Neuronal stem cell (in vitro differentiated cells): ENCODE measurements around the gene TAF1B.
A peak's percentile ranks its signal among the peaks of the same experiment; 100 is the strongest.
"Not testable (repeated sequence)": the region's sequence is repeated elsewhere in the genome, so short reads cannot be mapped to it uniquely, and the experiment has no call there.

ENCODE experiments used
- DNase-seq: peaks from one replicate; pipeline ENCODE4 v3.0.0-alpha.2; 2013; ENCODE audit warnings: low spot score
- H2AFZ ChIP-seq: one replicate; pipeline ENCODE4 v1.6.1; 2013; ENCODE audit warnings: mild to moderate bottlenecking, low read length, inconsistent platforms
- H2AK5ac ChIP-seq: 2 replicates; pipeline ENCODE4 v1.6.1; 2013; ENCODE audit warnings: low read depth, mild to moderate bottlenecking, inconsistent platforms, low read length, moderate library complexity, mixed read lengths
- H2BK120ac ChIP-seq: 2 replicates; pipeline ENCODE4 v1.6.1; 2013; ENCODE audit warnings: low read depth, mild to moderate bottlenecking, inconsistent platforms, low read length, moderate library complexity, mixed read lengths
- H2BK12ac ChIP-seq: one replicate; pipeline ENCODE4 v1.6.1; 2013; ENCODE audit warnings: low read length, inconsistent platforms
- H2BK15ac ChIP-seq: 2 replicates; pipeline ENCODE4 v1.6.1; 2013; ENCODE audit warnings: mild to moderate bottlenecking, low read length, inconsistent platforms, mixed read lengths
- H2BK5ac ChIP-seq: one replicate; pipeline ENCODE4 v1.6.1; 2013; ENCODE audit warnings: inconsistent platforms, mild to moderate bottlenecking, low read length, moderate library complexity
- H3K14ac ChIP-seq: one replicate; pipeline ENCODE4 v1.6.1; 2013; ENCODE audit warnings: low read length, inconsistent platforms
- H3K18ac ChIP-seq: 2 replicates; pipeline ENCODE4 v1.6.1; 2013; ENCODE audit warnings: low read length, inconsistent platforms
- H3K23ac ChIP-seq: 2 replicates; pipeline ENCODE4 v1.6.1; 2013; ENCODE audit warnings: low read depth, mild to moderate bottlenecking, mixed read lengths, low read length, inconsistent platforms; ENCODE audit not compliant: poor library complexity
- H3K27ac ChIP-seq: replicated peaks from 3 replicates; pipeline ENCODE4 v1.5.1; 2013; ENCODE audit warnings: low read length, inconsistent platforms
- H3K27me3 ChIP-seq, 3 experiments: 2 replicates each; pipeline ENCODE4 v1.6.1; 2013; ENCODE audit warnings: low read length in 3 of 3, mild to moderate bottlenecking in 2 of 3, inconsistent platforms in 1 of 3, low read depth in 1 of 3, mixed read lengths in 1 of 3, moderate library complexity in 1 of 3; ENCODE audit not compliant: control insufficient read depth in 3 of 3, insufficient read depth in 3 of 3
- H3K36me3 ChIP-seq, 2 donors: replicated peaks in 1 of 2; 2 replicates each; pipeline ENCODE4 v1.6.1; 2013; ENCODE audit warnings: low read length in 2 of 2; ENCODE audit not compliant: control insufficient read depth in 2 of 2, insufficient read depth in 2 of 2
- H3K4ac ChIP-seq: 2 replicates; pipeline ENCODE4 v1.6.1; 2013; ENCODE audit warnings: inconsistent platforms, mild to moderate bottlenecking, low read length, moderate library complexity
- H3K4me1 ChIP-seq, 2 donors: 1 replicate in 1 of 2; 2 replicates in 1 of 2; pipeline ENCODE4 v1.6.1; 2013; ENCODE audit warnings: low read length in 2 of 2, low read depth in 1 of 2; ENCODE audit not compliant: control insufficient read depth in 2 of 2, insufficient read depth in 1 of 2
- H3K4me2 ChIP-seq: one replicate; pipeline ENCODE4 v1.6.1; 2013; ENCODE audit warnings: mild to moderate bottlenecking, low read length, inconsistent platforms; ENCODE audit not compliant: insufficient read depth, poor library complexity, severe bottlenecking
- H3K4me3 ChIP-seq, 2 donors: 2 replicates each; pipeline ENCODE4 v1.5.1; 2013; ENCODE audit warnings: low read length in 2 of 2, mild to moderate bottlenecking in 2 of 2, inconsistent platforms in 1 of 2, moderate library complexity in 1 of 2
- H3K79me1 ChIP-seq: one replicate; pipeline ENCODE4 v1.6.1; 2013; ENCODE audit warnings: low read depth, mild to moderate bottlenecking, inconsistent platforms, low read length, moderate library complexity
- H3K9ac ChIP-seq: one replicate; pipeline ENCODE4 v1.6.1; 2013; ENCODE audit warnings: mild to moderate bottlenecking, low read depth, low read length, inconsistent platforms; ENCODE audit not compliant: poor library complexity
- H3K9me3 ChIP-seq, 2 donors: replicated peaks in 1 of 2; 2 replicates each; pipeline versions ENCODE3 to v1.6.1; 2013; ENCODE audit warnings: low read length in 2 of 2, mild to moderate bottlenecking in 2 of 2, inconsistent platforms in 1 of 2, low read depth in 1 of 2, mixed read lengths in 1 of 2, moderate library complexity in 1 of 2; ENCODE audit not compliant: control insufficient read depth in 2 of 2, insufficient read depth in 1 of 2
- H4K8ac ChIP-seq: one replicate; pipeline ENCODE4 v1.6.1; 2013; ENCODE audit warnings: low read depth, mild to moderate bottlenecking, inconsistent platforms, low read length, moderate library complexity
- H4K91ac ChIP-seq: one replicate; pipeline ENCODE4 v1.6.1; 2013; ENCODE audit warnings: low read length, low read depth, mild to moderate bottlenecking, inconsistent platforms; ENCODE audit not compliant: poor library complexity
- WGBS, 2 donors: extraction: QIAGEN DNeasy Blood & Tissue Kit; methylation state at CpG; one replicate each; pipeline ENCODE4 v1.1.7; 2013; ENCODE audit warnings: missing lambda C conversion rate in 2 of 2, mixed read lengths in 1 of 2; ENCODE audit not compliant: insufficient read length in 2 of 2, insufficient replicate concordance in 1 of 2; ENCODE audit errors: extremely low coverage in 2 of 2; 5-methylcytosine and 5-hydroxymethylcytosine counted together

Gene TAF1B

GRCh38 chr2:9832586-9832985 is 10.7 kb upstream of the TAF1B start:
- Histone ChIP-seq H2BK5ac (no peak overlapping the region), H3K27ac (no peak overlapping the region), H3K23ac (no peak overlapping the region), H4K91ac (no peak overlapping the region), H3K4ac (no peak overlapping the region), H3K9me3 (no peaks in the 10 kb centered on the region), H3K4me3 (no peak overlapping the region), H4K8ac (no peak overlapping the region), H2BK15ac (no peak overlapping the region), H3K18ac (no peak overlapping the region), H3K79me1 (no peaks in the 10 kb centered on the region), H3K36me3 (no peaks in the 10 kb centered on the region), H2AK5ac (no peak overlapping the region), H3K4me2 (no peak overlapping the region), H3K27me3 (peaks cover 0 to 29% (median 0%) of the 10 kb centered on the region in 3 experiments), H2BK120ac (no peak overlapping the region), H3K9ac (no peak overlapping the region), H3K14ac (no peak overlapping the region), H2BK12ac (no peak overlapping the region), H3K4me1 (peaks cover 0 to 7% of the 10 kb centered on the region in 2 donors), H2AFZ (no peak overlapping the region)
- no CpG with 5 or more reads among the region's 1 CpG for WGBS, 2 donors
- no peak for DNase-seq

- not testable (repeated sequence) for H2BK5ac ChIP-seq, H3K9me3 ChIP-seq, H3K4me3 ChIP-seq, H2AK5ac ChIP-seq, H2BK120ac ChIP-seq, H3K18ac ChIP-seq, H3K14ac ChIP-seq, H3K9ac ChIP-seq, H3K79me1 ChIP-seq, DNase-seq, H3K4me2 ChIP-seq, H3K36me3 ChIP-seq, H3K27ac ChIP-seq, H3K23ac ChIP-seq, H2BK15ac ChIP-seq, H4K91ac ChIP-seq, H2BK12ac ChIP-seq, H3K4me1 ChIP-seq, H2AFZ ChIP-seq, H3K4ac ChIP-seq, H4K8ac ChIP-seq
- H3K27me3 ChIP-seq: peaks cover 0 to 22% (median 0%) of the 10 kb centered on the region in 3 experiments
- no CpG with 5 or more reads among the region's 1 CpG for WGBS, 2 donors
Measured at GRCh38 chr2:9835068-9835467, 8.2 kb upstream of the TAF1B start.

GRCh38 chr2:9836074-9836473 is 7.2 kb upstream of the TAF1B start:
- Histone ChIP-seq H3K4me2 (no peak overlapping the region), H4K8ac (no peak overlapping the region), H3K27me3 (peaks cover 0 to 14% (median 0%) of the 10 kb centered on the region in 3 experiments), H3K4ac (no peak overlapping the region), H4K91ac (no peak overlapping the region), H3K23ac (no peak overlapping the region), H3K4me3 (no peak overlapping the region), H3K27ac (no peak overlapping the region), H3K9ac (no peak overlapping the region), H3K79me1 (peaks cover 1% of the 10 kb centered on the region), H3K36me3 (no peaks in the 10 kb centered on the region), H2AFZ (no peak overlapping the region), H2BK5ac (no peak overlapping the region), H2BK120ac (no peak overlapping the region), H3K4me1 (peaks cover 0 to 7% of the 10 kb centered on the region in 2 donors), H2BK15ac (no peak overlapping the region), H3K14ac (no peak overlapping the region), H2AK5ac (no peak overlapping the region), H3K18ac (no peak overlapping the region), H2BK12ac (no peak overlapping the region), H3K9me3 (no peaks in the 10 kb centered on the region)
- WGBS, 2 donors: no CpG with 5 or more reads among the region's 3 CpGs
- DNase-seq: no peak

GRCh38 chr2:9836517-9836916 is 6.8 kb upstream of the TAF1B start:
- H3K4me3 ChIP-seq: no peak overlapping the region
- peaks cover 0 to 6% of the 10 kb centered on the region in 2 donors for H3K4me1 ChIP-seq
- H3K36me3 ChIP-seq: no peaks in the 10 kb centered on the region
- H4K8ac ChIP-seq: no peak overlapping the region
- H3K4ac ChIP-seq: no peak overlapping the region
- H2BK5ac ChIP-seq: no peak overlapping the region
- H3K23ac ChIP-seq: no peak overlapping the region
- no peak for DNase-seq
- no peak overlapping the region for H3K9ac ChIP-seq
- H4K91ac ChIP-seq: no peak overlapping the region
- no peak overlapping the region for H2AK5ac ChIP-seq
- no peaks in the 10 kb centered on the region for H3K9me3 ChIP-seq
- no peak overlapping the region for H3K27ac ChIP-seq
- WGBS, 2 donors: no CpG with 5 or more reads among the region's 3 CpGs
- no peak overlapping the region for H2BK12ac ChIP-seq
- peaks cover 0 to 14% (median 0%) of the 10 kb centered on the region in 3 experiments for H3K27me3 ChIP-seq
- H3K14ac ChIP-seq: peak overlapping the region; percentile 27
- peaks cover 1% of the 10 kb centered on the region for H3K79me1 ChIP-seq
- no peak overlapping the region for H2BK15ac ChIP-seq
- no peak overlapping the region for H3K4me2 ChIP-seq
- no peak overlapping the region for H3K18ac ChIP-seq
- no peak overlapping the region for H2AFZ ChIP-seq
- no peak overlapping the region for H2BK120ac ChIP-seq
